K562 (cell line): ENCODE data around the gene PRXL2A. TPM values are rescaled to one million over a fixed set of nuclear protein-coding genes. Genes with fewer than 3 reads are reported as not detected.
A peak's percentile ranks its signal among the peaks of the same experiment; 100 is the strongest.

Experiments used
- ATF1 ChIP-seq, 2 experiments: fragments of 450-650 bp in 1 of 2; IDR thresholded peaks; 2 replicates each; pipeline ENCODE4 v1.6.1; 2016; ENCODE audit warnings: missing compliant biosample characterization in 1 of 2, missing genetic modification characterization in 1 of 2
- BCLAF1 ChIP-seq, 2 experiments: fragments of 450-650 bp in 1 of 2; IDR thresholded peaks; 2 replicates each; pipeline ENCODE4 v1.6.1; 2011 to 2017; ENCODE audit warnings: low read depth in 2 of 2, antibody characterized with exemption in 1 of 2, borderline replicate concordance in 1 of 2, low read length in 1 of 2, mild to moderate bottlenecking in 1 of 2, mixed read lengths in 1 of 2; ENCODE audit not compliant: control insufficient read depth in 1 of 2
- CBX1 ChIP-seq: sonication (generic); IDR thresholded peaks from 2 replicates; pipeline ENCODE4 v1.6.1; 2016; ENCODE audit warnings: antibody characterized with exemption, low read depth, mild to moderate bottlenecking
- CREB1 ChIP-seq, 2 experiments: sonication (generic) in 1 of 2; formaldehyde crosslinking in 1 of 2; IDR thresholded peaks; 2 replicates each; pipeline versions ENCODE4 v1.6.1 to v1.8.0; 2012 to 2022; ENCODE audit warnings: inconsistent platforms in 1 of 2, mild to moderate bottlenecking in 1 of 2, missing genetic modification reagents in 1 of 2, moderate library complexity in 1 of 2
- CTBP1 ChIP-seq: fragments of 450-650 bp; IDR thresholded peaks from 2 replicates; pipeline ENCODE4 v1.6.1; 2016; ENCODE audit warnings: borderline replicate concordance
- ETV5 ChIP-seq: sonication (generic); formaldehyde crosslinking; IDR thresholded peaks from 2 replicates; pipeline ENCODE4 v1.4.0; 2020; ENCODE audit warnings: low read depth, mild to moderate bottlenecking, missing genetic modification reagents
- ZNF584 ChIP-seq: fragments of 200-800 bp; sonication (Bioruptor generic); IDR thresholded peaks from 2 replicates; pipeline ENCODE4 v1.6.1; 2016; ENCODE audit warnings: low read depth, mild to moderate bottlenecking, missing genetic modification characterization, missing compliant biosample characterization
- ZNF707 ChIP-seq: fragments of 250-450 bp; sonication (Bioruptor Pico); conservative IDR thresholded peaks from 2 replicates; pipeline ENCODE4 v1.8.0; 2022; ENCODE audit warnings: inconsistent platforms, mild to moderate bottlenecking, moderate library complexity
- polyA plus RNA-seq, 8 experiments: library from polyadenylated mRNA; depleted of rRNA in 4 of 8; stranded (reverse) in 5 of 8; unstranded in 3 of 8; fragments of >200 nt; fragmentation: Nextera tagmentation in 2 of 8; fragmentation: Illumina TruSeq in 1 of 8; extraction: Ambion mirVana in 2 of 8; extraction: Trizol in 1 of 8; gene quantifications; 2 replicates each; pipeline versions ENCODE4 v1.2.1 to v1.2.3, GENCODE V29; 2011 to 2014; ENCODE audit warnings: inconsistent platforms in 1 of 8, missing spikeins in 1 of 8
- total RNA-seq, 7 experiments: library from RNA; depleted of rRNA in 6 of 7; stranded (reverse); fragments of >200 nt in 6 of 7; fragmentation: Illumina TruSeq in 2 of 7; extraction: Trizol in 2 of 7; gene quantifications; 2 replicates each; pipeline versions ENCODE4 v1.2.1 to v1.2.3, GENCODE V29; 2011 to 2021; ENCODE audit warnings: low replicate concordance in 1 of 7
- TF ChIP-seq, protein P1 (sequence below), 2 experiments: fragments of 450-650 bp; formaldehyde crosslinking in 1 of 2; IDR thresholded peaks; 2 replicates each; pipeline versions ENCODE4 v1.4.0 to v1.6.1; 2014 to 2020; ENCODE audit warnings: mild to moderate bottlenecking in 2 of 2, borderline replicate concordance in 1 of 2, low read depth in 1 of 2
- TF ChIP-seq, protein P2 (sequence below): fragments of 200-800 bp; sonication (Bioruptor generic); IDR thresholded peaks from 2 replicates; pipeline ENCODE4 v1.6.1; 2017; ENCODE audit warnings: missing genetic modification characterization, missing compliant biosample characterization

PRXL2A gene
- total and polyA plus RNA-seq, 9 of the 15 experiments (the other 6 are each of a cell fraction or from before 2014, with no cell fraction given): 0.14 to 1.2 (median 0.75) TPM

DNA sequence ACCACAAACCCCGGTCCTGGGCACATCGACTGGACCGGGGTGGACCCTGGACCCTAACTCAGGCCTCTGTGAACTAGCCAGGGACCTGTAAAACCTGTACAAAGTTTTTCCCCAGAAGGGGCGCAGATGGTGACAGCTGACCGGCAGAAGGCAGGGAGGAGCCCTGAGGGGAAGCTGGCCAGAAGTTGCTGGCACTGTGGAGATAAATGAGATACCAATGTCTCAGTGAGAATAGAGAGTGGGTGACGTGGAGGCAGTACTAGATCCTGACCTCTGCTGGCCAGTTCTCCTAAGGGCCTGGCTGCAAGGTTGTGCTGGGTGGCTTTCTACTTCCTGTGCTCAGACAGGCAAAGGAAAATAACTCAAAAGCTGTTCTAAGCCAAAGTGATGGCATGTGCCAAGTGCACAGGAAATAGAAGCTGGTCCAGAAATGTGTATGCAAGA lies 35.2 kb downstream of the PRXL2A start (continued):
- TF ChIP-seq, protein P1, sequence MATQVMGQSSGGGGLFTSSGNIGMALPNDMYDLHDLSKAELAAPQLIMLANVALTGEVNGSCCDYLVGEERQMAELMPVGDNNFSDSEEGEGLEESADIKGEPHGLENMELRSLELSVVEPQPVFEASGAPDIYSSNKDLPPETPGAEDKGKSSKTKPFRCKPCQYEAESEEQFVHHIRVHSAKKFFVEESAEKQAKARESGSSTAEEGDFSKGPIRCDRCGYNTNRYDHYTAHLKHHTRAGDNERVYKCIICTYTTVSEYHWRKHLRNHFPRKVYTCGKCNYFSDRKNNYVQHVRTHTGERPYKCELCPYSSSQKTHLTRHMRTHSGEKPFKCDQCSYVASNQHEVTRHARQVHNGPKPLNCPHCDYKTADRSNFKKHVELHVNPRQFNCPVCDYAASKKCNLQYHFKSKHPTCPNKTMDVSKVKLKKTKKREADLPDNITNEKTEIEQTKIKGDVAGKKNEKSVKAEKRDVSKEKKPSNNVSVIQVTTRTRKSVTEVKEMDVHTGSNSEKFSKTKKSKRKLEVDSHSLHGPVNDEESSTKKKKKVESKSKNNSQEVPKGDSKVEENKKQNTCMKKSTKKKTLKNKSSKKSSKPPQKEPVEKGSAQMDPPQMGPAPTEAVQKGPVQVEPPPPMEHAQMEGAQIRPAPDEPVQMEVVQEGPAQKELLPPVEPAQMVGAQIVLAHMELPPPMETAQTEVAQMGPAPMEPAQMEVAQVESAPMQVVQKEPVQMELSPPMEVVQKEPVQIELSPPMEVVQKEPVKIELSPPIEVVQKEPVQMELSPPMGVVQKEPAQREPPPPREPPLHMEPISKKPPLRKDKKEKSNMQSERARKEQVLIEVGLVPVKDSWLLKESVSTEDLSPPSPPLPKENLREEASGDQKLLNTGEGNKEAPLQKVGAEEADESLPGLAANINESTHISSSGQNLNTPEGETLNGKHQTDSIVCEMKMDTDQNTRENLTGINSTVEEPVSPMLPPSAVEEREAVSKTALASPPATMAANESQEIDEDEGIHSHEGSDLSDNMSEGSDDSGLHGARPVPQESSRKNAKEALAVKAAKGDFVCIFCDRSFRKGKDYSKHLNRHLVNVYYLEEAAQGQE (IDR thresholded peaks at IDR 0.05; ENCODE audit: borderline replicate concordance): peak; percentile 63
- TF ChIP-seq, protein P1 (CRISPR knock-in tag; IDR thresholded peaks at IDR 0.05; ENCODE audit: low read depth): no peak
- TF ChIP-seq BCLAF1 (IDR thresholded peaks at IDR 0.05; ENCODE audit: borderline replicate concordance in 1 of 2, control insufficient read depth in 1 of 2, low read depth in 2 of 2, low read length in 1 of 2): no peak
- TF ChIP-seq ZNF707 (CRISPR knock-in tag): no peak
- TF ChIP-seq ATF1 (CRISPR knock-in tag; IDR thresholded peaks at IDR 0.05): no peak
- peak; percentile 85 for TF ChIP-seq ATF1 (tag; IDR thresholded peaks at IDR 0.05)
- peak; percentile 38; the same call in 1 of the 2 replicates for TF ChIP-seq ETV5 (CRISPR knock-in tag)
- TF ChIP-seq CREB1 (IDR thresholded peaks at IDR 0.05): no peak
- peak; percentile 54 for TF ChIP-seq CREB1 (CRISPR knock-in tag; IDR thresholded peaks at IDR 0.05)
- 0 out of 2 replicates have a peak, but pooled peaks have one; percentile 14 for TF ChIP-seq CTBP1
- TF ChIP-seq CBX1: no peak
- TF ChIP-seq, protein P2, sequence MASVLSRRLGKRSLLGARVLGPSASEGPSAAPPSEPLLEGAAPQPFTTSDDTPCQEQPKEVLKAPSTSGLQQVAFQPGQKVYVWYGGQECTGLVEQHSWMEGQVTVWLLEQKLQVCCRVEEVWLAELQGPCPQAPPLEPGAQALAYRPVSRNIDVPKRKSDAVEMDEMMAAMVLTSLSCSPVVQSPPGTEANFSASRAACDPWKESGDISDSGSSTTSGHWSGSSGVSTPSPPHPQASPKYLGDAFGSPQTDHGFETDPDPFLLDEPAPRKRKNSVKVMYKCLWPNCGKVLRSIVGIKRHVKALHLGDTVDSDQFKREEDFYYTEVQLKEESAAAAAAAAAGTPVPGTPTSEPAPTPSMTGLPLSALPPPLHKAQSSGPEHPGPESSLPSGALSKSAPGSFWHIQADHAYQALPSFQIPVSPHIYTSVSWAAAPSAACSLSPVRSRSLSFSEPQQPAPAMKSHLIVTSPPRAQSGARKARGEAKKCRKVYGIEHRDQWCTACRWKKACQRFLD (CRISPR knock-in tag): no peak
- TF ChIP-seq ZNF584 (CRISPR knock-in tag): no peak
